Panc1 (cell line): ENCODE measurements around the gene TEX22. TPM values are rescaled to one million over a fixed set of nuclear protein-coding genes. Genes with fewer than 3 reads are reported as not detected.

Experiments
- ATAC-seq: fragments of 200-7000 bp; cut with Tn5 transposase; 2 replicates; pipeline ENCODE4 v1.9.1; 2020; ENCODE audit warnings: mild to moderate bottlenecking, moderate library complexity
- BruUV-seq: library from RNA; stranded (reverse); fragments of 400-500 nt; replicated peaks from 2 replicates; lab custom pipeline; 2021; lab: Mats Ljungman, UMichigan
- CTCF ChIA-PET: fragments of 300-600 bp; sonication (Branson Sonifier 250); formaldehyde crosslinking; loops from one replicate; lab custom pipeline; 2022; ENCODE audit warnings: antibody characterized with exemption; lab: Charles Lee
- POLR2A ChIA-PET: fragments of 300-600 bp; sonication (Branson Sonifier 250); formaldehyde crosslinking; loops from one replicate; lab custom pipeline; 2022; ENCODE audit warnings: antibody characterized with exemption; lab: Charles Lee
- DNase-seq: peaks from one replicate; pipeline ENCODE4 v3.0.0-alpha.2; 2010; ENCODE audit warnings: low read depth, low spot score
- H3K27ac ChIP-seq: 2 replicates; pipeline ENCODE4 v1.5.1; 2011; ENCODE audit warnings: mild to moderate bottlenecking, low read length, inconsistent platforms
- H3K27me3 ChIP-seq: fragments of 200-500 bp; sonication (Bioruptor generic); 2 replicates; pipeline ENCODE4 v1.6.0; 2014; ENCODE audit warnings: low read length, inconsistent platforms; ENCODE audit not compliant: control insufficient read depth, insufficient read depth
- H3K36me3 ChIP-seq: fragments of 200-500 bp; sonication (Bioruptor generic); 2 replicates; pipeline ENCODE4 v1.5.1; 2014; ENCODE audit warnings: inconsistent platforms, mild to moderate bottlenecking, low read length, moderate library complexity; ENCODE audit not compliant: control insufficient read depth, insufficient read depth
- H3K4me1 ChIP-seq: 2 replicates; pipeline ENCODE4 v1.5.1; 2011; ENCODE audit warnings: inconsistent platforms, mild to moderate bottlenecking, low read length, moderate library complexity; ENCODE audit not compliant: control insufficient read depth, insufficient read depth
- H3K4me3 ChIP-seq, 2 experiments: 2 replicates each; pipeline ENCODE4 v1.5.1; 2011 to 2012; ENCODE audit warnings: low read depth in 2 of 2, low read length in 2 of 2, mild to moderate bottlenecking in 2 of 2, inconsistent platforms in 1 of 2, moderate library complexity in 1 of 2
- H3K9me3 ChIP-seq: fragments of 200-500 bp; sonication (Bioruptor generic); 2 replicates; pipeline ENCODE4 v1.5.1; 2014; ENCODE audit warnings: low read depth, mild to moderate bottlenecking, inconsistent platforms, low read length, moderate library complexity; ENCODE audit not compliant: control insufficient read depth, insufficient read depth
- CTCF ChIP-seq: fragments of 450-650 bp; IDR thresholded peaks from 2 replicates; pipeline ENCODE4 v1.5.1; 2017; ENCODE audit warnings: mild to moderate bottlenecking
- POLR2AphosphoS5 ChIP-seq: IDR thresholded peaks from 2 replicates; pipeline ENCODE4 v1.6.1; 2012; ENCODE audit warnings: mild to moderate bottlenecking, low read depth, low read length, moderate library complexity
- REST ChIP-seq, 2 experiments: IDR thresholded peaks; 2 replicates each; pipeline ENCODE4 v1.6.1; 2011 to 2012; ENCODE audit warnings: low read depth in 2 of 2, control low read depth in 1 of 2, low read length in 1 of 2, mild to moderate bottlenecking in 1 of 2, moderate library complexity in 1 of 2; ENCODE audit not compliant: insufficient read depth in 1 of 2
- SIN3A ChIP-seq: IDR thresholded peaks from 2 replicates; pipeline ENCODE4 v1.6.1; 2012; ENCODE audit warnings: low read depth, mild to moderate bottlenecking, low read length, moderate library complexity, borderline replicate concordance; ENCODE audit not compliant: insufficient read depth
- TCF7L2 ChIP-seq: IDR thresholded peaks from 2 replicates; pipeline ENCODE4 v1.6.1; 2011; ENCODE audit warnings: mild to moderate bottlenecking, low read depth, low read length, inconsistent platforms
- in situ Hi-C: cut with HindIII; loops from 2 replicates; pipeline ENCODE4 v1.10.0; 2016; ENCODE audit warnings: low sequenced_read_pairs, low pct_unique_long_range_greater_than_20kb
- intact Hi-C: fragments of 100-400 bp; cut with micrococcal nuclease; formaldehyde crosslinking; loops from one replicate; pipeline ENCODE4 v1.10.0; 2022; ENCODE audit not compliant: unreplicated experiment
- total RNA-seq: library from RNA; stranded (reverse); gene quantifications from one replicate; pipeline ENCODE4 v1.2.1, GENCODE V29; 2021; ENCODE audit not compliant: unreplicated experiment

Gene TEX22
- total RNA-seq, 1 experiment from 2014 or later = 2.9 TPM

- TF ChIP-seq TCF7L2 (no peak), REST (IDR thresholded peaks at IDR 0.05; ENCODE audit: insufficient read depth in 1 of 2, low read depth in 2 of 2, low read length in 1 of 2) (no peak), SIN3A (no peak), CTCF (no peak), POLR2AphosphoS5 (no peak)
- intact Hi-C loops = no loop called here
- BruUV-seq = no TSS peak
- CTCF ChIA-PET = no interaction called here
- in situ Hi-C loops = no loop called here
- H3K36me3 ChIP-seq = no peaks in the 10 kb centered on the region
- no peak overlapping the region for H3K4me3 ChIP-seq
- H3K4me1 ChIP-seq = no peaks in the 10 kb centered on the region
- no peaks in the 10 kb centered on the region for H3K9me3 ChIP-seq
- no peak for DNase-seq
- no peak for ATAC-seq
- POLR2A ChIA-PET = no interaction called here
- H3K27me3 ChIP-seq = no peaks in the 10 kb centered on the region
- H3K27ac ChIP-seq = no peak overlapping the region
Observed at GRCh38 chr14:105409364-105409763, 11.0 kb downstream of the TEX22 start.

- ChIA-PET CTCF (no interaction called here), POLR2A (interaction anchor here (0.7 kb wide), 1 partner anchor 397 kb away, joined by 3 read pairs; no protein-coding TSS in a partner anchor)
- H3K4me1 ChIP-seq = no peaks in the 10 kb centered on the region
- H3K4me3 ChIP-seq = peak overlapping the region; percentile 27 to 36; a peak in 2 of 4 replicates
- TF ChIP-seq CTCF = no peak
- TF ChIP-seq SIN3A = no peak
- TF ChIP-seq POLR2AphosphoS5 = no peak
- no peak for TF ChIP-seq TCF7L2
- no peak for TF ChIP-seq REST (IDR thresholded peaks at IDR 0.05; ENCODE audit: insufficient read depth in 1 of 2, low read depth in 2 of 2, low read length in 1 of 2)
- BruUV-seq = no TSS peak
- no peak for DNase-seq
- in situ Hi-C loops = no loop called here
- H3K9me3 ChIP-seq = no peaks in the 10 kb centered on the region
- no peak overlapping the region for H3K27ac ChIP-seq
- no peaks in the 10 kb centered on the region for H3K36me3 ChIP-seq
- no peaks in the 10 kb centered on the region for H3K27me3 ChIP-seq
- intact Hi-C loops = no loop called here
- no peak for ATAC-seq
Observed at GRCh38 chr14:105410642-105411016, 12.3 kb downstream of the TEX22 start.
